Hindlimb muscle (tissue), 1 donor: Measurements from ENCODE around the gene ECM1. TPM values are rescaled to one million over a fixed set of nuclear protein-coding genes. Genes with fewer than 3 reads are reported as not detected.
A peak's percentile ranks its signal among the peaks of the same experiment; 100 is the strongest.

Source experiments
- DNase-seq: peaks from one replicate; pipeline ENCODE4 v3.0.0-alpha.2; 2013
- polyA plus RNA-seq: library from polyadenylated mRNA; unstranded; fragments of 120-200 nt; gene quantifications from one replicate; pipeline ENCODE4 v1.2.1, GENCODE V29; 2013; ENCODE audit not compliant: insufficient read length

The ECM1 gene
- polyA plus RNA-seq, 1 donor, result 4.2 TPM

DNA sequence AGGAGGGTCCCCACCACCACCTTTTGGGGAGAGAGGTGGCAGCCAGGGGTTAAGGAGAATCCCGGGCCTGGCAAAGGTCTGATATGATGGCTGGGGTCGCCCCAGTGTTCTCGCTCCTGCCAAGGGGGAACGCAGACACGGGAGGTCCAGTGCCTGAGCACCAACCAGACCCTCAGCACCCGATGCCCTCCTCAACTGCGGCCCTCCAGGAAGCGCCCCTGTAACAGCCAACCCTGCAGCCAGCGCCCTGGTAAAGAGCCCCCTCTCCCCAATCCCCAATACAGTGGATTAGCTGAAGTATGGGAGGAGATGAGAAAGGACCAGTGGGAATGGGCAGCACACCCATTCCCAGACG, 51.7 kb downstream of the ECM1 start:
- DNase-seq, result no peak

DNA sequence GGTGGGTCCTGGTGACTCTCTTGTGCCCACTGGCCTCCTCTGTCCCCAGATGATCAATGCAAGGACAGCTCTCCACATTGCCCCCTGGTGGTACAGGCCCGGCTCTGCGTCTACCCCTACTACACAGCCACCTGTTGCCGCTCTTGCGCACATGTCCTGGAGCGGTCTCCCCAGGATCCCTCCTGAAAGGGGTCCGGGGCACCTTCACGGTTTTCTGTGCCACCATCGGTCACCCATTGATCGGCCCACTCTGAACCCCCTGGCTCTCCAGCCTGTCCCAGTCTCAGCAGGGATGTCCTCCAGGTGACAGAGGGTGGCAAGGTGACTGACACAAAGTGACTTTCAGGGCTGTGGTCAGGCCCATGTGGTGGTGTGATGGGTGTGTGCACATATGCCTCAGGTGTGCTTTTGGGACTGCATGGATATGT, 52.1 kb downstream of the ECM1 start:
- DNase-seq, result no peak

DNA sequence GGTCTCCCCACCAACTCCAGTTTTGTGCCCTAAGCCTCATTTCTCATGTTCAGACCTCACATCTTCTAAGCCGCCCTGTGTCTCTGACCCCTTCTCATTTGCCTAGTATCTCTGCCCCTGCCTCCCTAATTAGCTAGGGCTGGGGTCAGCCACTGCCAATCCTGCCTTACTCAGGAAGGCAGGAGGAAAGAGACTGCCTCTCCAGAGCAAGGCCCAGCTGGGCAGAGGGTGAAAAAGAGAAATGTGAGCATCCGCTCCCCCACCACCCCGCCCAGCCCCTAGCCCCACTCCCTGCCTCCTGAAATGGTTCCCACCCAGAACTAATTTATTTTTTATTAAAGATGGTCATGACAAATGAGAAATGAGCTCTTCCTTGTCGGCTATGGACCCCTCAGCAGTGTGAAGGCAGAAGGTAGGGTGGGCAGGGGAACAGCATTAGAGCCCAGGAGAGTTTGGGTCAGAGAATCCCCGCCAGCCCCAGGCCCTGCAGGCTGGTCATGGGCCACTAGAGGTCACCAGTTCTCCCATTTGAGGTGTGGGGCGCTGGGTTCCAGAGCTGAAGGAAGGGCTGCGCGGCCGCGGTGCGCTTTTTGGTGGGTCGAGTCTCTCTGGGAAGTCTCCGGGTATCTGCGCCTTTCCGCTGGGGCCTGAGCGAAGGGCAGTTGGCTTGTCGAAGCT, 52.8 kb downstream of the ECM1 start:
- peak; percentile 93 for DNase-seq

DNA sequence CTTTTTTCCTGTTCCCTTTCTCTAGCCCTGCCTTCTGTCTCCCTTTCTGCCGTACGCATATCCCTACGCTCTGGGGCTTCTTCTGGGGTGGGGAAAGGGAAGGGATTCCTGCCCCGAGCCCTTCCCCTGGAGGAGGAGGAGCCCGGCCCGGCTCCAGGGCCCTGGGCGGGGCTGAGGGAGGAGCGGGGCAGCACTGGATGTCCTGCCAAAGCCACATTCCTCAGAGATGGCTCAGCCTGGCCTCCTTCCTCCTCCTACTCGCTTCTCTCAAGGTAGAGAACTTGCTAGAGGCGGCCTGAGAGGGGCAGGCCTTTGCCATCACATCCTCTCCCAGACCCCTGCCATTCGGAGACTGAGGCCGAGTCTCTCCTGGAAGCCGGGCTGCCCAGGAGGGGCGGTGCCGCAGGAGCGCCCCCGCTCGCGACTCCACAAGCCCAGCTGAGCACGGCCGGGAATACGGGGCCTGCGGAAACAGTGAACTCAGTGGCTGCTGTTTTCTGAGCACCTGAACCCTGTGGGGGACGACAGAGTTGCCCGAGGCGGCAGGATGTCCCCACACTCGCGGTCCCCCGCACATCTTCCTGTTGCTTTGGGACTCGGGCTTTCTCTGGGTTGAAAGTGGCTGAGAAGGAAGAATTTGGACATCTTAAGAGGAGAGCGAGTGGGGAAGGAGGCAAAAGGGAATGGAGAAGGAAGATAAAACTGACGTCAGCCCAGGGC, 53.5 kb downstream of the ECM1 start:
- DNase-seq, result peak; percentile 97

DNA sequence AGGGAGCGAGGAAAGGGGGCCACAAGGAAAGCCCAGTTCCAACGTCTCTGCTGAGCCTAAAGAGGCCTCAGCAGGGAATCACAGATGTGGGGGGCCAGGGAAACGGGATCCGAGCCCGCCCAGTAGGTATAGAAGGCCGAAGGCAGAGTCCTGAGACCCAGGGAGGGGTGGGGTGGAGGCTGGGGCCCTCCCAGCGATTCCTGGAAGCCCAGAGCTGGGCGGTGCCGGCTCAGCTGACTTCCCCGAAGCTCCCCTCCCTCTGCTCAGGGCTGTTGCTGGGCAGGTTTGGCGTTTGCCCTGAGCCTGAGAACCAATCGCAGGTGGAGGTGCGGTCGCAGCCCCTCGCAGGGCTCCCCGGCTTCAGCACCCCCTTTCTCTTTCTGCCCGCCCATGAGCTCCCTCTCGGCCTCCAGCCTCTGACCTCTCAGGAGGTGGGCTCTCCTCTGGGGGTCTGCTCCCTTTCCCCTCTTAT, 54.1 kb downstream of the ECM1 start:
- DNase-seq, result peak; percentile 93

DNA sequence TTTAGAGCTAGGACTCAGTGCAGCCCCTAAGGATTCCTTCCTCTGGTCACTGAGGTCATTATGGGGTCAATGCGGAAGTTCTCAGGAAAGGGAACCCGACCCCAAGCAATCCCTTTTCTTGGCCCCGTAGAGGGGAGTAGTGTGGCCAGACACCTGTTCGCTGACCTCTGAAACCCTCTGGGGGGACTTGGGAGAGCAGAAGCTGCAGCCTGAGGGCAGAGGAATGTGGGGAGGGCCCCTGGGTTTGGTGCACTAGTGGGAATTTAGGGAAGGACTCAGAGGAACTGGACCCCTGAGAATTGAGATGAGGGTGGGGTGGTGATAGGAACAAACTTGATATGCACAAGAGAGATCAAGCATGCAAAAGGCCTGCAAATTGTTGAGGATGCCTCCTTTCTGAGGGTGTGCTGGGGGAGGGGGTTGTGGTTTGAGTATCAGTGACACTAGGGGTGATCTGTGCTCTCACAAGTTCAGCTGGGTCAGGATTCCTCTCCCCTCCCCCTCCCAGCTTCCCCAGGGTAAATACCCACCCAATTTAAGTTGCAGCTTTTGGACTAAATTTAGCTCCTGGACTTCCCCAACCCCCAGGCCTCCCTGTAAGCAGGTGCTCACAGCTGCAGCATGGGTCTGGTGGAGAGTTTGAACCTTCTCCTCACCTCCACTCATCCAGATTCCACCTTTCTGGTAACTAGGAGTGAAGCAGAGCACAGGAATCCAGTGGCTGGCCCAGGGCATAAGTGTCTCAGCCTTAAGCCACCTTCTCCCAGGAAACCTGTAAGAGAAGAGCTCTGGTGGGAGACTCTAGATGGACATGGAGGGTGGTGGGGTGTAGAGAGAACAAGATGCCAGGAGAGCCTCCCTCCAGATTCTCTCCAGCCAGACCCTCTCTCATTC, 54.8 kb downstream of the ECM1 start:
- no peak for DNase-seq

Other genes with a start within 250 kb of the ECM1 start
- gene APH1A, start 239.1 kb upstream of the ECM1 start, polyA plus RNA-seq, result 112 TPM
- 34.7 TPM for gene C1orf54, start 235.3 kb upstream of the ECM1 start, polyA plus RNA-seq
- gene CIART, start 225.6 kb upstream of the ECM1 start, polyA plus RNA-seq, result 2.3 TPM
- 41.7 TPM for gene MRPS21, start 214.2 kb upstream of the ECM1 start, polyA plus RNA-seq
- 46.7 TPM for gene PRPF3, start 186.6 kb upstream of the ECM1 start, polyA plus RNA-seq
- gene RPRD2, start 144.0 kb upstream of the ECM1 start, polyA plus RNA-seq, result 30.1 TPM
- gene TARS2, start 20.7 kb upstream of the ECM1 start, polyA plus RNA-seq, result 27.9 TPM
- gene FALEC, start 7.6 kb downstream of the ECM1 start, polyA plus RNA-seq, result 1.9 TPM
- gene ADAMTSL4, start 41.3 kb downstream of the ECM1 start, polyA plus RNA-seq, result 65.4 TPM
- 133 TPM for gene MCL1, start 71.5 kb downstream of the ECM1 start, polyA plus RNA-seq
- gene ENSA, start 121.5 kb downstream of the ECM1 start, polyA plus RNA-seq, result 97.4 TPM
- 19.7 TPM for gene GOLPH3L, start 189.0 kb downstream of the ECM1 start, polyA plus RNA-seq
- gene HORMAD1, start 212.8 kb downstream of the ECM1 start, polyA plus RNA-seq, result not detected